Fibroblast of lung (primary cell): ENCODE measurements around the gene MTRR. TPM values are rescaled to one million over a fixed set of nuclear protein-coding genes. Genes with fewer than 3 reads are reported as not detected.

Experiments used
- DNase-seq, 2 donors: peaks; one replicate each; pipeline versions ENCODE4 v3.0.0 to v3.0.0-alpha.2; 2010; ENCODE audit warnings: low read depth in 2 of 2
- H2AFZ ChIP-seq: 2 replicates; pipeline ENCODE4 v1.5.1; 2012; ENCODE audit warnings: low read length, control low read depth, inconsistent platforms
- H3K27ac ChIP-seq: 2 replicates; pipeline ENCODE4 v1.5.1; 2011; ENCODE audit warnings: low read length, control low read depth; ENCODE audit not compliant: insufficient read depth
- H3K27me3 ChIP-seq: 2 replicates; pipeline ENCODE4 v1.5.1; 2011; ENCODE audit warnings: mild to moderate bottlenecking, low read length; ENCODE audit not compliant: control insufficient read depth, insufficient read depth
- H3K36me3 ChIP-seq: 2 replicates; pipeline ENCODE4 v1.5.1; 2011; ENCODE audit warnings: low read length; ENCODE audit not compliant: control insufficient read depth, insufficient read depth
- H3K4me1 ChIP-seq: 2 replicates; pipeline ENCODE4 v1.5.1; 2011; ENCODE audit warnings: low read length; ENCODE audit not compliant: control insufficient read depth, insufficient read depth; ENCODE audit errors: extremely low read depth
- H3K4me2 ChIP-seq: 2 replicates; pipeline ENCODE4 v1.5.1; 2011; ENCODE audit warnings: low read length, control low read depth; ENCODE audit not compliant: insufficient read depth; ENCODE audit errors: extremely low read depth
- H3K4me3 ChIP-seq, 4 experiments: fragments of 200-600 bp in 1 of 4; sonication (generic) in 1 of 4; replicated peaks in 1 of 4; 2 replicates each; pipeline ENCODE4 v1.5.1; 2011 to 2016; ENCODE audit warnings: low read length in 4 of 4, low read depth in 3 of 4, mild to moderate bottlenecking in 3 of 4, control low read depth in 2 of 4, inconsistent platforms in 1 of 4, mixed read lengths in 1 of 4; ENCODE audit not compliant: insufficient read depth in 1 of 4; ENCODE audit errors: control extremely low read depth in 1 of 4
- H3K79me2 ChIP-seq: 2 replicates; pipeline ENCODE4 v1.5.1; 2012; ENCODE audit warnings: mild to moderate bottlenecking, low read length, inconsistent platforms; ENCODE audit not compliant: control insufficient read depth, insufficient read depth
- H3K9ac ChIP-seq: 2 replicates; pipeline ENCODE4 v1.5.1; 2011; ENCODE audit warnings: mild to moderate bottlenecking, low read length, control low read depth; ENCODE audit not compliant: insufficient read depth
- H3K9me3 ChIP-seq: 2 replicates; pipeline ENCODE4 v1.5.1; 2012; ENCODE audit warnings: low read depth, low read length; ENCODE audit not compliant: control insufficient read depth, insufficient read depth
- H4K20me1 ChIP-seq: 2 replicates; pipeline ENCODE4 v1.5.1; 2011; ENCODE audit warnings: low read length; ENCODE audit not compliant: control insufficient read depth, insufficient read depth; ENCODE audit errors: extremely low read depth
- CTCF ChIP-seq, 2 donors: IDR thresholded peaks in 1 of 2; conservative IDR thresholded peaks in 1 of 2; 1 replicate in 1 of 2; 2 replicates in 1 of 2; pipeline ENCODE4 v1.5.1; 2011 to 2012; ENCODE audit warnings: low read length in 2 of 2, control low read depth in 1 of 2, inconsistent platforms in 1 of 2, low read depth in 1 of 2, mild to moderate bottlenecking in 1 of 2
- EZH2 ChIP-seq: IDR thresholded peaks from 2 replicates; pipeline ENCODE4 v1.5.1; 2012; ENCODE audit warnings: low read length, control low read depth, mild to moderate bottlenecking; ENCODE audit errors: missing control alignments
- polyA plus RNA-seq, 2 donors: library from polyadenylated mRNA; depleted of rRNA in 1 of 2; stranded (reverse) in 1 of 2; unstranded in 1 of 2; fragments of >200 nt; gene quantifications; 2 replicates each; pipeline ENCODE4 v1.2.1, GENCODE V29; 2011 to 2012; ENCODE audit warnings: missing spikeins in 1 of 2
- total RNA-seq: library from RNA; depleted of rRNA; stranded (reverse); fragments of >200 nt; gene quantifications from 2 replicates; pipeline ENCODE4 v1.2.1, GENCODE V29; 2014

The MTRR gene
- total and polyA plus RNA-seq, 2 donors (not counting 1 experiment from before 2014, with no cell fraction given) = 19.0 to 45.1 TPM

GRCh38 chr5:7881091-7881490 is 12.1 kb downstream of the MTRR start:
- Histone ChIP-seq H4K20me1 (no peaks in the 10 kb centered on the region), H3K27ac (no peak overlapping the region), H3K36me3 (peaks cover 6% of the 10 kb centered on the region), H3K4me2 (no peak overlapping the region), H3K4me3 (no peak overlapping the region), H3K9me3 (no peaks in the 10 kb centered on the region), H3K4me1 (peaks cover 7% of the 10 kb centered on the region), H3K79me2 (peaks cover 3% of the 10 kb centered on the region), H3K9ac (no peak overlapping the region), H2AFZ (no peak overlapping the region), H3K27me3 (no peaks in the 10 kb centered on the region)
- DNase-seq = no peak
- TF ChIP-seq CTCF (conservative IDR thresholded peaks at IDR 0.05 in 1 of 2, IDR thresholded peaks at IDR 0.05 in 1 of 2; ENCODE audit: low read depth in 1 of 2, low read length in 2 of 2) = no peak
- no peak for TF ChIP-seq EZH2

- no peak overlapping the region for H3K4me3 ChIP-seq
- TF ChIP-seq CTCF (conservative IDR thresholded peaks at IDR 0.05 in 1 of 2, IDR thresholded peaks at IDR 0.05 in 1 of 2; ENCODE audit: low read depth in 1 of 2, low read length in 2 of 2) (no peak), EZH2 (no peak)
- no peak overlapping the region for H3K27ac ChIP-seq
- H3K36me3 ChIP-seq = peaks cover 6% of the 10 kb centered on the region
- DNase-seq = no peak
- H4K20me1 ChIP-seq = no peaks in the 10 kb centered on the region
- no peak overlapping the region for H3K9ac ChIP-seq
- H2AFZ ChIP-seq = no peak overlapping the region
- no peaks in the 10 kb centered on the region for H3K27me3 ChIP-seq
- no peaks in the 10 kb centered on the region for H3K9me3 ChIP-seq
- H3K4me2 ChIP-seq = no peak overlapping the region
- H3K79me2 ChIP-seq = peaks cover 3% of the 10 kb centered on the region
- peaks cover 4% of the 10 kb centered on the region for H3K4me1 ChIP-seq
These were observed 12.9 kb downstream of the MTRR start for GRCh38 chr5:7881816-7882215.

- H3K27me3 ChIP-seq = no peaks in the 10 kb centered on the region
- H4K20me1 ChIP-seq = no peaks in the 10 kb centered on the region
- H2AFZ ChIP-seq = no peak overlapping the region
- no peak overlapping the region for H3K4me2 ChIP-seq
- H3K4me1 ChIP-seq = peaks cover 3% of the 10 kb centered on the region
- no peak for DNase-seq
- no peak overlapping the region for H3K27ac ChIP-seq
- no peaks in the 10 kb centered on the region for H3K9me3 ChIP-seq
- peaks cover 3% of the 10 kb centered on the region for H3K79me2 ChIP-seq
- no peak overlapping the region for H3K9ac ChIP-seq
- peaks cover 6% of the 10 kb centered on the region for H3K36me3 ChIP-seq
- TF ChIP-seq CTCF (conservative IDR thresholded peaks at IDR 0.05 in 1 of 2, IDR thresholded peaks at IDR 0.05 in 1 of 2; ENCODE audit: low read depth in 1 of 2, low read length in 2 of 2) = no peak
- TF ChIP-seq EZH2 = no peak
- H3K4me3 ChIP-seq = no peak overlapping the region
These were observed 14.0 kb downstream of the MTRR start for GRCh38 chr5:7882926-7883325.
